Posterior vena cava (tissue), 2 donors: ENCODE measurements around the gene ZNF536. TPM values are rescaled to one million over a fixed set of nuclear protein-coding genes. Genes with fewer than 3 reads are reported as not detected.
"Not testable (repeated sequence)": the region's sequence is repeated elsewhere in the genome, so short reads cannot be mapped to it uniquely, and the experiment has no call there.

ENCODE experiments used
- DNase-seq: peaks from one replicate; pipeline ENCODE4 v3.0.0-alpha.2; 2020; ENCODE audit warnings: low spot score
- intact Hi-C, 2 donors: fragments of 100-400 bp; cut with DNase I; formaldehyde crosslinking; loops; one replicate each; pipeline versions ENCODE4 v1.14.1 to v1.14.2; 2022 to 2023
- total RNA-seq, 2 donors: library from RNA; stranded (reverse); fragmentation: NEBNext Ultra II Directional; extraction: Animal tissue kit (Norgen Biotek cat#: 25700); gene quantifications; one replicate each; pipeline ENCODE4 v1.2.1, GENCODE V29; 2021
- donor health status: DM: yes; HTN: yes; CAD: no.
- donor health status: DM: yes; HTN: yes; CAD: no.

The ZNF536 gene
- total RNA-seq, 2 donors from 2014 or later: 2.8 to 3.6 TPM

- intact Hi-C loops: no loop called here
- no peak for DNase-seq
These were observed 80.7 kb downstream of the ZNF536 start for GRCh38 chr19:30452931-30453330.

DNA sequence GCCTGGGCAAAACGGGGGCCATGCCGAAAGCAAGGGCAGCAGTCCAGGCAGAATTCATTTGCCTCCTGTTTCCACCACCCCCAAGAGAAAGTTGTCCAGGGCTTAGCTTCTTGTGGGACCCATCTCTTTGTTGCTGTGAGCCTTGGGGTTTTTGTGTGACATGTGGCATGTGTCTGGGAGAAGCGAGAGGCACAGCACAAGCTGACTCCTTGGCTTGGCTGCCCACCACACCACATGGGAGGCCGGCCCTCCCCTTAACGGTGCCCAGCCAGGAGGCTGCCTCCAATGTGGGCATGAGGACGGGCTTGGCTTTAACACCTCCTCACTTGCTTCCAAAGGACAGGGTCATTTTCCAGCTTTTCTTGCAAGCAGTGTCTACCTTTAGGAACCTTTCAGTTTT, 81.6 kb downstream of the ZNF536 start:
- intact Hi-C loops: no loop called here
- no peak for DNase-seq

DNA sequence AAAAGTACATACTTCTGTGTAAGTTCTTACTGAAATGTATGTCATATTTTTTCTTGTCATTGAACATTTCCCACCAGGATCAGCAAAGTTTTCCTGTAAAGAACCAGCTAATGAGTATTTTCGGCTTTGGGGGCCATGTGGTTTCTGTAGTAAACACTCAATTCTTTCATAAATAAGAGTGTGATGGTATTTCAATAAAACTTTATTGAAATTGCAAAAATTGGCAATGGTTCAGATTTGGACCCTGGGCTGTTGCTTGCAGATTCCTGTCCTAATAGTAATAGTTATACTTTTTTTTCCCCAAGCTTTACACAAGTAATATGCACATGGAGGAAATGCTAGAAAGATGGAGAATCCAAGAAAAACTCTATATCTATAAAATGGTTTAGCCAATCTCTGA, 83.7 kb downstream of the ZNF536 start:
- intact Hi-C loops: no loop called here
- DNase-seq: no peak

DNA sequence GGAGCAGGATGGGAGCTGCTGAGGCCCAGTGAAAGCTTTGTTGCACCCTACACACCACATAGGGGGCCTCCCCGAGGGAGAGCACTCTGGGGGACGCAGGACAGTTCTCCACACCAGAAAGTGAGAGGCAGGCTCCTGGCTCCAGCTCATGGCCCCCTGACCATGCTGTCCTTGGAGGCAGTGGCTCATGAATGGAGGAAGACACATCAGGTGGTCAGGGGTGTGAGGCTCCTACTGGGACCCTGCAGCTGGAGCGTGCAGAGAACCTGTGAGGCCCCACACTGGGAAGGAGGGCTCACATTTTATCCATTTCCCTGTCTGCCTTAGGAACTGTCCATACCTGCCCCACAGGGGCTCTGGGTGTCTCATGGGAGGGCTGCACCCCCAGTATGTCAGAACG, 85.3 kb downstream of the ZNF536 start:
- DNase-seq: no peak
- intact Hi-C loops: no loop called here

- intact Hi-C loops: no loop called here
- no peak for DNase-seq
These were observed 87.7 kb downstream of the ZNF536 start for GRCh38 chr19:30459859-30460258.

DNA sequence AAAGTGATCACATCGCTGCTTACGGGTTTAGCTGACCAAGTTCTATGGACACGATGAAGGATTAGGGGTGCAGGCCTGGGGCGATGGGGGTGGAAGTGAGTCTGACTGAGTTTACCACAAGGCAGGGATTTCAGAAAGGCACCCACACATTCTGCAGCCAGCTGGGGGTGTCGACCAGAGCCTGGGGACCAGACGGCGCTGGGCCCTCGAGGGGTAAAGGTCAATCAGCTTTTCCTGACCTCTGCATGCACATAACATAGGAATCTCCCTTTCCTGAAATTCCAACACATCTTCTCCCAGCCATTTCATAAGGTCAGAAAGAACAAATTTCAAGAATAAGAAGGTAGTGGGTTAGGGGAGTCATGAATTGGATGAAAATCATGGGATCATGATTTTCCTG, 92.0 kb downstream of the ZNF536 start:
- no peak for DNase-seq
- intact Hi-C loops: no loop called here

DNA sequence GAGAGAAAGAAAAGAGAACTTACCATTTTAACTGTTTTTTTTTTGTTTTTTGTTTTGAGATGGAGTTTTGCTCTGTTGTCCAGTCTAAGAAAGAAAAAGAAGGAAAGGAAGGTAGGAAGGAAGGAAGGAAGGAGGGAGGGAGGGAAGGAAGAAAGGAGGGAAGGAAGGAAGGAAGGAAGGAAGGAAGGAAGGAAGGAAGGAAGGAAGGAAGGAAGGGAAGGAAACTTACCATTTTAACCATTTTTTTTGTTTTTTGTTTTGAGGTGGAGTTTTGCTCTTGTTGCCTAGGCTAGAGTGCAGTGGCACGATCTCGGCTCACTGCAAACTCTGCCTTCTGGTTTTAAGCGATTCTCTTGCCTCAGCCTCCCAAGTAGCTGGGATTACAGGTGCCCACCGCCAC, 94.4 kb downstream of the ZNF536 start:
- DNase-seq, intact Hi-C loops: not testable (repeated sequence)

DNA sequence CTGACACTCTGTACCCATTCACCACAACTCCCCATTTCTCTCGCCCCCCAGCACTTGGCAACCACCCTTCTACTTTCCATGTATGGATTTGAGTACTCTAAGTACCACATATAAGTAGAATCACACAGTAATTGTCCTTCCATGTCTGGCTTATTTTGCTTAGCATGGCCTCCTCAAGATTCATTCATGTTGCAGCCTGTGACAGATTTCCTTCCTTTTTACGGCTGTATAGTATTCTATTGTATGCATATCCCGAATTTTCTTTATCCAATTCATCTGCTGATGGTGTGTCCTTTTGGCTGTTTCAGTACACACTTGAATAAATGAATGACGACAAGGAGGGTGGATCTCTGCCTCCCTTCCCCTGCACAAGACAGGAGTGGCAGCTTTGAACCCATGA, 95.1 kb downstream of the ZNF536 start:
- no peak for DNase-seq
- intact Hi-C loops: no loop called here

DNA sequence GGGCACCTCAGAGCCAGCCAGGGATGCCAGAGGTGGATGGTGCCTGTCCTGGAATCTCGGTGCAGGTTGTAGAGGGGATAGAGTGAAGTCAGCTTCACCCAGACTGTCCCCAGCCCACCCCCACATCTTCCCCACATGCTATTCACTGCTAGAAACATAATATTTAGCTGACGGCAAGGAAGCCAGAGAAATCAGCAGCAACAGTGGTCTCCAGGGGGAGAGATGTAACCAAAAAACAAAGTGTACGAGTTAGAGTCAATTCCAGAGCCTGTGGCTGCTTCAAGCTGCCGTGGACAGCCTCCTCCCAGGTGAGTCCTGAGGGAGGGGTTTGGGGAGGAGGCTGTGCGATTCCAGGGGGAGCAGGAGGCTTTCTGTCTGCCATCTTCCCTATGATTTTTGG, 97.6 kb downstream of the ZNF536 start:
- intact Hi-C loops: no loop called here
- DNase-seq: no peak

DNA sequence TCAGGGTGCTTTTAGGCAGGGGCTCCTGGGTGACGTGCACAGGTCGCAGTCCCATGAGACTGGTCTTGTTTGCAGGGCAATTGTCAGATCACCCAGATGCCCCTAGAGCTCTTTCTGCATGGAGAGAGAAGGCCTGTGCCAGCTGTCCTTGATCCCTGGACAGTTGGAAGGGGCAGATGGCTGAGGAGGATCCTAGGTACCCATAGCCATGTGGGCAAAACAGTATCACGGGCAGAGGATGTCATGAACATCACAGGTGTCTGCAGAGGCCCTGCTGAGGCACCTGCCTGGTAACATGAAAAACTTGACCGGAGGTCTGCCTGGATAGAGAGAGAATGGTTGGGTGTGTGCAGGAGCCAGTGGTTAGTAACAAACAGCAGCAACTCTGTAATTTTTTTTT, 99.3 kb downstream of the ZNF536 start:
- intact Hi-C loops: no loop called here
- DNase-seq: no peak

DNA sequence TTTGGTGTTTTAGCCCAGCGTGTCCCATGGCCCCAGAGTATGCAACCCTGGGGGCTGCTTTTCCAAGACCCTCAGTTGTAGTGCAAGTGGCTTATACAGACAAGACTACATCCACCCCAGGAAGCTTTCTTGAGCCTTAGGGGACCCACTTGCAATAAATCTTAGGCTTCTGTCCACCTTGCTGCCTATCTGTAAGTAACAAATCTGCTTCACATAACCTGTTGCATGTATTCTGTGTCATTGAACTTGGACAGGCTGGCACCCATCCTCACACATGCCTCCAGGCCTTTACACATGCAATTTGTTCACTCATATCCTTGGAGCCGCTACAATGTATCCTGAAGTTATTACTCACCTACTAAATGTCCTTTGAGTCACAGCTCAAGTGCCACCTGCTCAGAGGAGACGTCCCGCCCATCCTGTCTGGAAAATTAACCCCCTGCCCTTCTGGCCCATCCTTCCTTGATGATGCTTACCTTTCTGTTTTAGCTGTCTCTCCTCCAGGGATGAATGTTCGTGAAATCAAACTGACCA, 101.2 kb downstream of the ZNF536 start:
- intact Hi-C loops: no loop called here
- DNase-seq: no peak

DNA sequence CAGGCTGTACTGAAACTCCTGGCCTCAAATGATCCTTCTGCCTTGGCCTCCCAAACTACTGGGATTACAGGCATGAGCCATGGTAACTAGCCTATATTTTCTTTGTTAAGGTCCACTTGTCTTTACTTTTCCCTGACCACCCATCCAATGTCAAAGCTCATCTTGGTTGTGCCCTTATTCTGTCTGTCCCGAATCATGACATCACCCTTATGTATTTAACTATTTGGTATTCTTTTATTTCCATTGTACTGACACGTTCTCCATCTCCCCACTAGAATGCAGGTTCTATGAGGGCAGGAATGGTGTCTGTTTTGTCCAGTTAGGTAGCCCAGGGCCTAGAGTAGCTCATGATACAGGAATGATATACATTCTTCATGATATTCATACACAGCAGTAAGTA, 104.8 kb downstream of the ZNF536 start:
- intact Hi-C loops: no loop called here
- DNase-seq: no peak

GRCh38 chr19:30479231-30479630, 107.0 kb downstream of the ZNF536 start:
- no peak for DNase-seq
- intact Hi-C loops: no loop called here

DNA sequence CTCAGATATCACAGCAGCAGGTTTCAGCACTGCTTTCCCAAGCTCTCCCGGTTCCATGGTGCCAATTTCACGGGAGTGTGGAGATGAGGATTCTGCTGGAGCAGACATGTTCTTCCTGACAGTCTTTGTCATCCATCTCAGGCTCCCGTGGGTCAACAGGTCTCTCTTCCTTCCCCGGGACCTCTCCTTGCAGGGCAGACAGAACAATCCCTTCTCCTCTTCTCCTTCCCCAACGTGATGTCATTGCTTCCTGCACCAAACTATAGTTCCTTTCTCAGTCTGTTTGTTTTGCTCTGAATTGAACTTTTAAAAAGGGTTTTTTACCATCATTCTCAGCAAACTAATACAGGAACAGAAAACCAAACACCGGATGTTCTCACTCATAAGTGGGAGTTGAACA, 107.9 kb downstream of the ZNF536 start:
- intact Hi-C loops: no loop called here
- no peak for DNase-seq

DNA sequence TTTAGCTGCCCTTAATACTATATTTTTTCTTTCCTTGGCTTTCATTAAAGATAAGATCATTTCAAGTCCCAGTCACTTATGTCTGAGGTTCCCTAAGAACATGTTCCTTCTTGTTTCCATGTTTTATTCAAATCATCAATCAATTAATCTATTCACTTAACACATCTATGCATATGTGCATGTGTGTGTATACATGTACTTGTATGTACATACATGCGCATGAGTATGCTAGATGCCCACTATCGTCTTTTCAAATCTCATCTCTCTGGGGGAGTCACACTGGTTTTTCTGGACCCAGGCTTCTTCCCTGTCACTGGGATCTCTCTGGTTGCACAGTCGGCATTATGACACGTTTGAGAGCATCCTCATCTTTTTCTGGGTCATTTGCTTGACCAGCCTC, 108.9 kb downstream of the ZNF536 start:
- DNase-seq: no peak
- intact Hi-C loops: no loop called here

DNA sequence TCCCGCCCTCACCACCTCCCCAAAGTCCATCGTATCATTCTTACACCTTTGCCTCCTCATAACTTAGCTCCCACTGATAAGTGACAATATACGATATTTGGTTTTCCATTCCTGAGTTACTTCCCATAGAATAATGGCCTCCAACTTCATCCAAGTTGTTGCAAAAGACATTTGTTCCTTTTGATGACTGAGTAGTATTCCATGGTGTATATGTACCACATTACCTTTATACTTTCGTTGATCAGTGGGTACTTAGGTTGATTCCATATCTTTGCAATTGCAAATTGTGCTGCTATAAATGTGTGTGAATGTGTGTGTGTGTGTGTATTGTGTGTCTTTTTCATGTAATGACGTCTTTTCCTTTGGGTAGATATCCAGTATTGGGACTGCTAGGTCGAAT, 109.6 kb downstream of the ZNF536 start:
- intact Hi-C loops: no loop called here
- DNase-seq: no peak

DNA sequence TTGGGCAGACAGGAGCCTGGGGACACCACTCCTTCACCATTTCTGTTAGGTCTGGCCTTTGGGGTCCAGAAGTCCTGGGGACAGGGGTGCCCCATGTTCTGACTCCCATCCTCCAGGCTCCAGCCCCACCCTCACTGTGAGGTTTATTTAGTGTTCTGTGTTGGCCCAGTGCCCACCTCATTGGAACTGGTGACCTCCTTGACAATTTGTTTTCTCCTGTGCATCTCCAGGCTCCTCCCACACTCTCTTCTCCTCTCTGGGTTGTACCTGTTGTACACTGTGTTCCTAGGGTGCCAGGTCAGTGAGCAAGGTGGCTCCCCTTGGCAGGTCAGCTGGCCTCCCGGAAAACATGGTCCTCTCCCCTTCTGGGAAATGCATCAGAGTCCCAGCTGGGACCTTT, 110.8 kb downstream of the ZNF536 start:
- intact Hi-C loops: no loop called here
- DNase-seq: no peak

- DNase-seq, intact Hi-C loops: not testable (repeated sequence)
These were observed 114.1 kb downstream of the ZNF536 start for GRCh38 chr19:30486250-30486649.

GRCh38 chr19:30487178-30487577, 115.0 kb downstream of the ZNF536 start:
- intact Hi-C loops: no loop called here

DNA sequence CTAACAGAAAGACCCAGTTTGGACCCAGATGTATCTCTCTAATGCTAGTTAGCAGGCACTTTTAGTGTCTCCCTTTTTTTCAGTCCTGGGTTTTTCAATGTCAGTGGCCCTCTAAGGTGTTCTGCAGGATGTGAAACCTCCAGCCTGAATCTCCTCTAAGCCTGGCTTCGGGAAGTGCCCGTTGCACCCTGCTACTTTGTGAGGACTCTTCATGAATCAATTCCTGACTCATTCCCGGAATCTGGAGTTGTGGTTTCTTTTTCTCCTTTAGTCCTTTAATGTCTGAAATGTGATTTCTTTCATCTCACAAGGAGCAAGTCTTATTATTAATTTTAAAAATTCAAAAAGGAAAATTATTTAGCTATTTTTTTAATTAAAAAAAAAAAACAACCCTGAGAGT, 116.0 kb downstream of the ZNF536 start:
- DNase-seq: no peak
- intact Hi-C loops: no loop called here

More at GRCh38 chr19:30487178-30487577, 115.0 kb downstream of the ZNF536 start:
- DNase-seq: no peak

DNA sequence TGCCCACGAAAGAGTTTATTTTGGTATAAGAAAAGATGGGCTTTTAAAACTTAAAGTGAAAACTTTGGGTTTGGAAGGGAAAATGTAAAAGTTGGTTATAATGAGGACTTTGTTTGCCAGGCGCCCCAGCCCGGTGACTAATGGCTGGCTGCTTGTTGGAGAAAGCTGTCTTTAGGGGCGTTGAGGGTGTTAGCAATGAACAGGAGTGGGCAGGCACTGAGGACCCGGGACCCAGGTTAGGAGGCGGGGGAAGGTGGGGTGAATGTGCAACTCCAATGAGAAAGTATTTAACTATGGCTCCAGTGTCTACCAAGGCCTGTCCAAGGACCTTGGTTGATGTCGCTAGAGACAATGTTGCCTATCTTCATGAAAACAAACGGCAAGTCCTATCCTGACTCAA, 118.6 kb downstream of the ZNF536 start:
- no peak for DNase-seq
- intact Hi-C loops: no loop called here

DNA sequence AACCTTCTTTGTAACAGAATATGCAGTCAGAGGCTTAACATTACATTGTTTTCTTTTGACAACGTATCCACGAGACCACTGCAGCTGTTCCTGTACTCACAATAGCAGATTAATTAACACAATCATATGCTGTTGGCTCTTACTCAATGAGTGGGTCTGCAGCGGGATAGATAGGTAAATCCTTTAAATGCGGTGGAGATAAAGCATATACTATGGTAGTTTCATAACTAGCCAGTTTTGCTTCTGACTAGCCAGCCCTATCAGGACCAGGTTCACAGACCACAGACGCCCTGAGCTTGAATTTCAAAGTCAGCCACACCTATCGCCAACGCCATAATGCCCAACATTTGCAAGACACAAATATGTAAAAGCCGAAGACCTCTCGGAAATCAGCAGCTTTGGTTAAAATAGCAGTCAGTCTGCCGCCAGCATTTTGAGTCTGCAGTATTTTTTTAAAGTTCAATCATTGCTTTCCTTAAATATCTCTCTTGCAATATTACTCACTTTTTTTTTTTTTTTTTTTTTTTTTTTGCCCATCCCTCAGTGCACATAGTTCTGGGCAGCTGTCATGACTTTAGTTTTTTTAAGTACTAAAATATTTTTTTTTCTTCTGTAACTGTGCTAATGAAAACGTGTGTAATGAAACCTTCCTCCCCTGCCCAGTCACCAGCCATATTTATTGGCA, 120.5 kb downstream of the ZNF536 start:
- no peak for DNase-seq
- intact Hi-C loops: no loop called here
